HUES48 (cell line): ENCODE measurements around the gene SURF4.
"Not testable (repeated sequence)": the region's sequence is repeated elsewhere in the genome, so short reads cannot be mapped to it uniquely, and the experiment has no call there.

Experiments
- H3K27ac ChIP-seq: one replicate; pipeline ENCODE4 v1.7.0; 2013; ENCODE audit warnings: low read depth, low read length, inconsistent platforms
- H3K27me3 ChIP-seq: 2 replicates; pipeline ENCODE4 v1.6.1; 2013; ENCODE audit warnings: mild to moderate bottlenecking, low read length; ENCODE audit not compliant: control insufficient read depth, insufficient read depth
- H3K36me3 ChIP-seq: 2 replicates; pipeline ENCODE4 v1.6.1; 2013; ENCODE audit warnings: low read length; ENCODE audit not compliant: control insufficient read depth, insufficient read depth
- H3K4me1 ChIP-seq: 2 replicates; pipeline ENCODE4 v1.6.1; 2013; ENCODE audit warnings: mild to moderate bottlenecking, low read length; ENCODE audit not compliant: control insufficient read depth, insufficient read depth
- H3K4me3 ChIP-seq: 2 replicates; pipeline ENCODE4 v1.5.1; 2013; ENCODE audit warnings: mild to moderate bottlenecking, low read depth, low read length
- H3K9ac ChIP-seq: 2 replicates; pipeline ENCODE4 v1.6.1; 2013; ENCODE audit warnings: mild to moderate bottlenecking, low read depth, low read length, moderate library complexity
- H3K9me3 ChIP-seq: 2 replicates; pipeline ENCODE4 v1.6.1; 2013; ENCODE audit warnings: low read length; ENCODE audit not compliant: control insufficient read depth, insufficient read depth

Gene SURF4

DNA sequence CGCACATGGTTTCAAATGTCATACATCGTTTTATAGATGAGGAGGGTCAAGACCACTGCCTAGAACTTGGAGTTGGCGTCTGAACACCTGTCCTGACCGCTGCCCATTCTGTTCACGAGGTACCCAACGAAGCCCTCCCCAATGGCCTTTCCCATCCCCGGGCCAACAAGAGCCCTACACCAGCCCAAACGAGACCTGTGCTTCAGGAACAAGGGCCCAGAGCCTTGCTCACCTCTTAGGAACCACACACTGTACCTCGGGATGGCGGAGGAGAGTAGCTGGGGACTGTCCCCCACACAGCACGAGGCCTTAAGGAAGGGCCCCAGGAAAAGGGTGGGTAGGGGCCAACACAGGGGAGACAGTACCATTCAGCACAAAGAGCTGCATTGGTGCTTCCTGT lies 42.8 kb downstream of the SURF4 start:
- Histone ChIP-seq H3K27me3 (no peaks in the 10 kb centered on the region), H3K36me3 (peaks cover 49% of the 10 kb centered on the region), H3K4me1 (peaks cover 7% of the 10 kb centered on the region; the same call in 1 of the 2 replicates), H3K9me3 (no peaks in the 10 kb centered on the region), H3K4me3 (no peak overlapping the region), H3K9ac (no peak overlapping the region), H3K27ac (no peak overlapping the region)

DNA sequence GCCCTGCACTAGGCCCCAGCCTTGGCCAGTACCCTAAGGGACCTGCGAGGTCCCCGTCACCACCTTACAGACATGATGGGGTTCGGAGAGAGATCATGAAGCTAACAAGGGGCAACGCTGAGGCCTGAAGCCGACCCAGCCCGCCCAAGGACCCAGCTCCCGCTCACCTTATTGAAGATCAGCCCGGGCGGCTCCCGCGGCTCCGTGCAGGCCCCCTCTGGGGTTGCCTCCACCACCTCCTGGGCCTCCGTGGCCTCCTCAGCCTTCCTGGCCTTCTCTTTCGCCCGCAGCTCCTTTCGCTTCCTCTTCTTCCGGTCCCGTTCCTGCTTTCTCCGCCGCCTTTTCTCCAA lies 43.5 kb downstream of the SURF4 start:
- Histone ChIP-seq H3K27ac (no peak overlapping the region), H3K27me3 (no peaks in the 10 kb centered on the region), H3K36me3 (peaks cover 49% of the 10 kb centered on the region), H3K9me3 (no peaks in the 10 kb centered on the region), H3K9ac (no peak overlapping the region), H3K4me3 (no peak overlapping the region), H3K4me1 (peaks cover 7% of the 10 kb centered on the region; the same call in 1 of the 2 replicates)

DNA sequence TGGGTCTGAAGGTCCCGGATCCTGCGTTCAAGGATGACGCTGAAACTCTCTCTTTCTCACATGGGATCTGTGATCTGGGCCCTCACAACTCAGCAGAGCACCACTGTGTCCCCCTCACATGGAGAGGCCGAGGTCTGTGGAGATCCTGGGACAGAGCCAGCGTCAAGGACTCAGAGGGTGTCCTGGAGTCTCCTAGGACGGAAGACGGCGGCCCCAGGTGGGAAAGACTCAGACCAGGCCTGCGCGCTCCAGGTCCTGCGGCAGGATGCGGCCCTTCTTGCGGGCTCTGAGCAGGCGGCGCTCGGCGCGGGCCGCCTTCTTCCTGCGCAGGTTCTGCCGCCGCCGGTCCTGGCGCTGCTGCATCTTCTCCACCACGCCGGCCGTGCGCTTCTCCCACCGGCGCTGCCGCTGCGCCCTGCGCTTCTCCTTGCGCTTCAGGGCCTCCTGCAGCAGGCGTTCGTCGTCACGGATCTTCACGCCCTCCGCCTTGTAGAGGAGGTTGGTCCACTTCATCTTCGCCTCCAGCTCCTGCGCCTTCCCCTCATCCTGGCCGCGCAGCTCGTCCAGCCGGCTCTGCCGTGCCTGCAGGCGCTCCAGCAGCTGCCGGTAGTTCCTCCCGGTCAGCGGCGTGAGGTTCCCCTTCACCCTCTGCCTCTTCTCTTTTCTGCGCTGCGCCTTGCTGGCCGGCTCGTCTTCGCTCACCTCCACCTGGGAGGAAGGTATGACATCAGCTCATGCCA lies 44.0 kb downstream of the SURF4 start:
- no peak overlapping the region for H3K27ac ChIP-seq
- no peaks in the 10 kb centered on the region for H3K27me3 ChIP-seq
- H3K4me3 ChIP-seq = no peak overlapping the region
- H3K9ac ChIP-seq = no peak overlapping the region
- H3K9me3 ChIP-seq = no peaks in the 10 kb centered on the region
- H3K36me3 ChIP-seq = peaks cover 49% of the 10 kb centered on the region
- peaks cover 7% of the 10 kb centered on the region; the same call in 1 of the 2 replicates for H3K4me1 ChIP-seq

DNA sequence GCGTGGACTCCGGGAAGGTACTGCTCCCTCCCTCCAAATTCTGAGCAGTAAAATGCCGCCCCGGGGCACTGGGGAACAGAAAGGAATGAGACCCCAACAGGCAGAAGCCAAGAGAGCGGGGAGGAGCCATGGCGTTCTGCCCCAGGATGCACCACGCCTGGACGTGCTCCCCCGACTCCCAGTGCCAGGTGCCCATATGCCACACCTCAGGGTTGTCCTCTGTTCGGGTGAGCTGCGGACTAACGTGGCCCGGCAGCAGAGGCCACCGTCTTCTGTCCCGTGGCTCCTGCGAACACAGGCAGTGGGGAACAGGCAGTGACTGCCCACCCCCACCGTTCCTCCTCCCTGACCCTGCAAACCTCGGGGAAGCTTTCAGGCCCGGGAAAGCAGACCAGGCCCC lies 44.6 kb downstream of the SURF4 start:
- Histone ChIP-seq H3K36me3 (peaks cover 49% of the 10 kb centered on the region), H3K4me3 (no peak overlapping the region), H3K9me3 (no peaks in the 10 kb centered on the region), H3K4me1 (peaks cover 7% of the 10 kb centered on the region; the same call in 1 of the 2 replicates), H3K9ac (no peak overlapping the region), H3K27me3 (no peaks in the 10 kb centered on the region), H3K27ac (no peak overlapping the region)

DNA sequence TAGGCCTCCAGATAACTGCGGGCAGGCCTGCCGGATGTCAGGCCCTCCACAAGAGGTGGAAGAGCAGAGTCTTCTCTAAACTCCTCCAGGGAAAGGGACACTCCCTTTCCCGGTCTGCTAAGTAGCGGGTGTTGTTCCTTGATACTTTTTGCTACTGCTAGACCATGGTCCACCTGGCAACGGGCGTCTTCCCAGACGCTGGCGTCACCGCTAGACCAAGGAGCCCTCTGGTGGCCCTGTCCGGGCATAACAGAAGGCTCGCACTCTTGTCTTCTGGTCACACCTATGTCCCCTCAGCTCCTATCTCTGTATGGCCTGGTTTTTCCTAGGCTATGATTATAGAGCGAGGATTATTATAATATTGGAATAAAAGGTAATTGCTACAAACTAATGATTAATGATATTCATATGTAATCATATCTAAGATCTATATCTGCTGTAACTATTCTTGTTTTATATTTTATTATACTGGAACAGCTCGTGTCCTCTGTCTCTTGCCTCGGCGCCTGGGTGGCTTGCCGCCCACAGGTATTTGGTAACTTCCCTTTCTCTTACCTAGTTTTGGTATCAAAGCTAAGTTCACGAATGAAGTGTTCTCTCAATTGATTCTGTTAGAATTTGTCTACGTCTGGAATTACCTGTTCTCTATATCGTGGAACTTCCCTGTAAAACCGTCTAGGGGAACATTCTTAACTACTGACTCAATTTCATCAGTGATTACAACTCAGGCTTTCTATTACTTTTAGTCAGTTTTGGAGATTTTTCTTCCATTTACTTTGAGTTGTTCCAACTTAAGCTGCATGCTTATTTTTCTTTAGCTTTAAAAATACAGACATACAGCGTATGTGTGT lies 46.3 kb downstream of the SURF4 start:
- not testable (repeated sequence) for H3K27me3 ChIP-seq, H3K9me3 ChIP-seq, H3K4me3 ChIP-seq, H3K4me1 ChIP-seq, H3K27ac ChIP-seq, H3K9ac ChIP-seq
- H3K36me3 ChIP-seq = peaks cover 47% of the 10 kb centered on the region

- Histone ChIP-seq H3K27ac (no peak overlapping the region), H3K27me3 (no peaks in the 10 kb centered on the region), H3K9ac (no peak overlapping the region), H3K4me1 (no peaks in the 10 kb centered on the region), H3K4me3 (no peak overlapping the region), H3K9me3 (peaks cover 6% of the 10 kb centered on the region), H3K36me3 (peaks cover 31% of the 10 kb centered on the region)
Observed at GRCh38 chr9:133327834-133328484, 47.9 kb downstream of the SURF4 start.

- not testable (repeated sequence) for H3K4me1 ChIP-seq, H3K27ac ChIP-seq, H3K9me3 ChIP-seq, H3K4me3 ChIP-seq, H3K9ac ChIP-seq, H3K27me3 ChIP-seq
- H3K36me3 ChIP-seq = peaks cover 22% of the 10 kb centered on the region
Observed at GRCh38 chr9:133327021-133327420, 48.8 kb downstream of the SURF4 start.

GRCh38 chr9:133323991-133324703 lies 51.7 kb downstream of the SURF4 start:
- Histone ChIP-seq H3K27me3 (no peaks in the 10 kb centered on the region), H3K4me1 (no peaks in the 10 kb centered on the region)

DNA sequence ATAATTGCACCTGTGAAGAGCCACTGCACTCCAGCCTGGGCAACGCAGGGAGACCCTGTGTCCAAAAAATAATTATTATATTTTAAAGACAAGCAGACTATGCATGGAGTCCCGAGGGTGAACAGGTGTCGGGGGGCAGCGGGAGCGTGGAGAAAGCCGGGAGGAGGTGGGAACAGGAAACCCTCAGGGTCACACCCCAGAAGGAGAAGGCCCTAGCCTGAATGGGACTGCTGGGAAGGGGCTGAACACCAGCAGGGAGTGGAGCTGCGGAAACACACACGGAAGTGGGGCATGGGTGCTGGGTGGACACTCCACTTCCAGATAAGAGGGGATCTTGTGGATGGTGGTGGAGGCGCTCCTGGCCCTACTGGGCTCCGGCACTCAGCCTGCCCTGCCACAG lies 52.6 kb downstream of the SURF4 start:
- Histone ChIP-seq H3K9ac (no peak overlapping the region), H3K4me3 (no peak overlapping the region), H3K27ac (no peak overlapping the region), H3K9me3 (peaks cover 6% of the 10 kb centered on the region), H3K4me1 (no peaks in the 10 kb centered on the region), H3K27me3 (no peaks in the 10 kb centered on the region), H3K36me3 (no peaks in the 10 kb centered on the region)

More at GRCh38 chr9:133323991-133324703, 51.7 kb downstream of the SURF4 start:
- no peak overlapping the region for H3K27ac ChIP-seq
- no peak overlapping the region for H3K4me3 ChIP-seq
- H3K9ac ChIP-seq = no peak overlapping the region
- H3K9me3 ChIP-seq = peaks cover 6% of the 10 kb centered on the region
- no peaks in the 10 kb centered on the region for H3K36me3 ChIP-seq

- H3K4me3 ChIP-seq = no peak overlapping the region
- no peaks in the 10 kb centered on the region for H3K36me3 ChIP-seq
- no peaks in the 10 kb centered on the region for H3K27me3 ChIP-seq
- H3K9me3 ChIP-seq = peaks cover 6% of the 10 kb centered on the region
- no peak overlapping the region for H3K27ac ChIP-seq
- H3K4me1 ChIP-seq = no peaks in the 10 kb centered on the region
- no peak overlapping the region for H3K9ac ChIP-seq
Observed at GRCh38 chr9:133322701-133323100, 53.2 kb downstream of the SURF4 start.
